Right cardiac atrium (tissue), 5 donors: ENCODE results near the gene GATAD2A. TPM values are rescaled to one million over a fixed set of nuclear protein-coding genes. Genes with fewer than 3 reads are reported as not detected.

Experiments
- ATAC-seq, 2 donors: fragments of 200-7000 bp; cut with Tn5 transposase; one replicate each; pipeline versions ENCODE4 v1.8.0 to v1.9.1; 2020; ENCODE audit warnings: moderate library complexity in 2 of 2, mild to moderate bottlenecking in 1 of 2
- DNase-seq, 3 donors: peaks; one replicate each; pipeline ENCODE4 v3.0.0-alpha.2; 2020
- H3K27ac ChIP-seq: one replicate; pipeline ENCODE4 v1.5.1; 2013; ENCODE audit warnings: mild to moderate bottlenecking, low read length, control low read depth, moderate library complexity
- H3K27me3 ChIP-seq: one replicate; pipeline ENCODE4 v1.6.1; 2013; ENCODE audit not compliant: control insufficient read depth, insufficient read depth
- H3K4me1 ChIP-seq: one replicate; pipeline ENCODE4 v1.6.1; 2013; ENCODE audit warnings: low read length; ENCODE audit not compliant: control insufficient read depth, insufficient read depth
- H3K4me3 ChIP-seq: one replicate; pipeline ENCODE4 v1.5.1; 2013; ENCODE audit warnings: low read length, control low read depth
- H3K9me3 ChIP-seq: one replicate; pipeline ENCODE4 v1.6.1; 2013; ENCODE audit warnings: low read length; ENCODE audit not compliant: control insufficient read depth
- WGBS: extraction: QIAGEN DNeasy Blood & Tissue Kit; methylation state at CpG from one replicate; pipeline ENCODE4 v1.1.7; 2013; 5-methylcytosine and 5-hydroxymethylcytosine counted together
- intact Hi-C, 4 donors: fragments of 100-400 bp; cut with DNase I; formaldehyde crosslinking; loops; one replicate each; pipeline versions ENCODE4 v1.11.0 to v1.14.0; 2022 to 2023
- polyA plus RNA-seq: library from polyadenylated mRNA; stranded (reverse); fragments of 200-250 nt; gene quantifications from one replicate; pipeline ENCODE4 v1.2.3, GENCODE V29; 2013
- total RNA-seq, 4 donors: library from RNA; stranded (reverse); fragmentation: NEBNext Ultra II Directional; extraction: Animal tissue kit (Norgen Biotek cat#: 25700); gene quantifications; one replicate each; pipeline ENCODE4 v1.2.1, GENCODE V29; 2021
- donor health status: healthy with polysubstance abuse.
- donor health status: DM: no; HTN: yes; CAD: no.
- donor health status: DM: no; HTN: no; CAD: no.
- donor health status: DM: no; HTN: yes; CAD: no; lungs with severe emphysema.
- donor health status: DM: yes; HTN: yes; CAD: no.

Gene GATAD2A
- total and polyA plus RNA-seq, 5 donors = 12.2 to 53.9 (median 34.2) TPM

GRCh38 chr19:19439176-19439482, 33.7 kb downstream of the GATAD2A start:
- DNase-seq (no peak), ATAC-seq (no peak)
- Histone ChIP-seq H3K27ac (no peak overlapping the region), H3K27me3 (no peaks in the 10 kb centered on the region), H3K4me3 (no peak overlapping the region), H3K4me1 (peaks cover 14% of the 10 kb centered on the region), H3K9me3 (no peaks in the 10 kb centered on the region)
- intact Hi-C loops = no loop called here
- WGBS = 76% methylated on average over 2 of the region's 2 CpGs

GRCh38 chr19:19443283-19443682, 37.8 kb downstream of the GATAD2A start:
- DNase-seq = no peak
- no peak overlapping the region for H3K4me3 ChIP-seq
- H3K9me3 ChIP-seq = no peaks in the 10 kb centered on the region
- WGBS = 87% methylated on average over 9 of the region's 9 CpGs
- no peak overlapping the region for H3K27ac ChIP-seq
- intact Hi-C loops = no loop called here
- H3K27me3 ChIP-seq = no peaks in the 10 kb centered on the region
- no peak for ATAC-seq
- peaks cover 16% of the 10 kb centered on the region for H3K4me1 ChIP-seq

- intact Hi-C loops = no loop called here
- H3K9me3 ChIP-seq = no peaks in the 10 kb centered on the region
- ATAC-seq (peak in 1 of 2 donors; percentile 4), DNase-seq (no peak)
- peak overlapping the region; percentile 61 for H3K27ac ChIP-seq
- H3K4me1 ChIP-seq = peaks cover 15% of the 10 kb centered on the region
- H3K4me3 ChIP-seq = no peak overlapping the region
- 91% methylated on average over 11 of the region's 11 CpGs for WGBS
- H3K27me3 ChIP-seq = no peaks in the 10 kb centered on the region
Observed at GRCh38 chr19:19443902-19444680, 38.6 kb downstream of the GATAD2A start.

- Histone ChIP-seq H3K27me3 (no peaks in the 10 kb centered on the region), H3K4me1 (peaks cover 17% of the 10 kb centered on the region), H3K27ac (peak overlapping the region; percentile 61), H3K4me3 (no peak overlapping the region), H3K9me3 (no peaks in the 10 kb centered on the region)
- intact Hi-C loops = no loop called here
- DNase-seq (peak in 1 of 3 donors; percentile 37), ATAC-seq (peak; percentile 67 to 82)
- 72% methylated on average over 4 of the region's 4 CpGs for WGBS
Observed at GRCh38 chr19:19444681-19445155, 39.2 kb downstream of the GATAD2A start.

- no peak overlapping the region for H3K4me3 ChIP-seq
- H3K9me3 ChIP-seq = no peaks in the 10 kb centered on the region
- DNase-seq = no peak
- ATAC-seq = no peak
- intact Hi-C loops = no loop called here
- peaks cover 17% of the 10 kb centered on the region for H3K4me1 ChIP-seq
- no peaks in the 10 kb centered on the region for H3K27me3 ChIP-seq
- H3K27ac ChIP-seq = no peak overlapping the region
- 17% methylated on average over 1 of the region's 1 CpG for WGBS
Observed at GRCh38 chr19:19445288-19445687, 39.8 kb downstream of the GATAD2A start.

- Histone ChIP-seq H3K4me3 (no peak overlapping the region), H3K27me3 (no peaks in the 10 kb centered on the region), H3K9me3 (no peaks in the 10 kb centered on the region), H3K27ac (no peak overlapping the region), H3K4me1 (peaks cover 17% of the 10 kb centered on the region)
- 80% methylated on average over 9 of the region's 9 CpGs for WGBS
- no peak for ATAC-seq
- no peak for DNase-seq
- intact Hi-C loops = no loop called here
Observed at GRCh38 chr19:19445911-19446361, 40.5 kb downstream of the GATAD2A start.

- 85% methylated on average over 9 of the region's 9 CpGs for WGBS
- Histone ChIP-seq H3K27me3 (no peaks in the 10 kb centered on the region), H3K4me3 (no peak overlapping the region), H3K9me3 (no peaks in the 10 kb centered on the region), H3K4me1 (peaks cover 17% of the 10 kb centered on the region), H3K27ac (no peak overlapping the region)
- intact Hi-C loops = no loop called here
- DNase-seq = no peak
- ATAC-seq = no peak
Observed at GRCh38 chr19:19446655-19447437, 41.4 kb downstream of the GATAD2A start.

- intact Hi-C loops = no loop called here
- H3K4me3 ChIP-seq = no peak overlapping the region
- 60% methylated on average over 15 of the region's 15 CpGs for WGBS
- DNase-seq (peak in 1 of 3 donors; percentile 32), ATAC-seq (peak; percentile 25 to 64)
- H3K27me3 ChIP-seq = no peaks in the 10 kb centered on the region
- H3K27ac ChIP-seq = no peak overlapping the region
- peaks cover 17% of the 10 kb centered on the region for H3K4me1 ChIP-seq
- no peaks in the 10 kb centered on the region for H3K9me3 ChIP-seq
Observed at GRCh38 chr19:19447536-19448237, 42.2 kb downstream of the GATAD2A start.

GRCh38 chr19:19448238-19448544, 42.7 kb downstream of the GATAD2A start:
- peak; percentile 36 to 58 for ATAC-seq
- intact Hi-C loops = no loop called here
- H3K4me1 ChIP-seq = peaks cover 17% of the 10 kb centered on the region
- no peak overlapping the region for H3K4me3 ChIP-seq
- no peaks in the 10 kb centered on the region for H3K9me3 ChIP-seq
- WGBS = 76% methylated on average over 8 of the region's 8 CpGs
- no peak for DNase-seq
- no peaks in the 10 kb centered on the region for H3K27me3 ChIP-seq
- no peak overlapping the region for H3K27ac ChIP-seq

- Histone ChIP-seq H3K27ac (no peak overlapping the region), H3K4me1 (peaks cover 10% of the 10 kb centered on the region), H3K4me3 (no peak overlapping the region), H3K27me3 (no peaks in the 10 kb centered on the region), H3K9me3 (no peaks in the 10 kb centered on the region)
- 71% methylated on average over 13 of the region's 13 CpGs for WGBS
- intact Hi-C loops = no loop called here
- DNase-seq (no peak), ATAC-seq (no peak)
Observed at GRCh38 chr19:19451429-19452242, 46.2 kb downstream of the GATAD2A start.
